Kidney (tissue), 14 donors: ENCODE results near the gene TOB1. TPM values are rescaled to one million over a fixed set of nuclear protein-coding genes. Genes with fewer than 3 reads are reported as not detected.

Experiments used
- DNase-seq, 5 donors: peaks; one replicate each; pipeline ENCODE4 v3.0.0-alpha.2; 2013 to 2020
- FAIRE-seq: peaks from 2 replicates; lab custom pipeline; 2012; peaks lifted over from hg19 to GRCh38; lab: Jason Lieb, UNC
- H3K27ac ChIP-seq, 2 donors: one replicate each; pipeline ENCODE4 v1.7.0; 2013; ENCODE audit warnings: low read depth in 2 of 2, low read length in 2 of 2, inconsistent platforms in 1 of 2
- H3K27me3 ChIP-seq: one replicate; pipeline ENCODE4 v1.7.1; 2013; ENCODE audit warnings: low read length, inconsistent platforms; ENCODE audit not compliant: control insufficient read depth, insufficient read depth
- H3K36me3 ChIP-seq, 3 donors: one replicate each; pipeline versions ENCODE4 v1.7.0 to v1.7.1; 2013; ENCODE audit warnings: low read length in 3 of 3, control low read depth in 1 of 3, inconsistent platforms in 1 of 3; ENCODE audit not compliant: insufficient read depth in 3 of 3, control insufficient read depth in 2 of 3
- H3K4me1 ChIP-seq, 3 donors: one replicate each; pipeline versions ENCODE4 v1.7.0 to v1.7.1; 2013; ENCODE audit warnings: low read length in 3 of 3, inconsistent platforms in 1 of 3, low read depth in 1 of 3; ENCODE audit not compliant: control insufficient read depth in 2 of 3, insufficient read depth in 2 of 3
- H3K4me3 ChIP-seq, 3 donors: one replicate each; pipeline versions ENCODE4 v1.7.0 to v1.8.1; 2013; ENCODE audit warnings: low read length in 3 of 3, control low read depth in 1 of 3, inconsistent platforms in 1 of 3
- H3K9ac ChIP-seq, 3 donors: one replicate each; pipeline versions ENCODE4 v1.7.0 to v1.7.1; 2013; ENCODE audit warnings: low read length in 3 of 3, control low read depth in 1 of 3, inconsistent platforms in 1 of 3
- H3K9me3 ChIP-seq, 3 donors: one replicate each; pipeline versions ENCODE4 v1.7.0 to v1.7.1; 2013; ENCODE audit warnings: low read length in 3 of 3, control low read depth in 1 of 3, inconsistent platforms in 1 of 3; ENCODE audit not compliant: control insufficient read depth in 2 of 3, insufficient read depth in 1 of 3
- intact Hi-C: fragments of 100-400 bp; cut with DNase I; formaldehyde crosslinking; loops from one replicate; pipeline ENCODE4 v1.11.1; 2022
- polyA plus RNA-seq: library from polyadenylated mRNA; stranded (reverse); fragments of 350-450 nt; fragmentation: Illumina TruSeq; extraction: RNeasy Lipid Tissue Mini Kit (QIAGEN cat#74804); gene quantifications from one replicate; pipeline ENCODE4 v1.2.3, GENCODE V29; 2014; ENCODE audit warnings: low read depth, low replicate concordance; ENCODE audit not compliant: insufficient read depth
- total RNA-seq: library from RNA; stranded (reverse); fragmentation: NEBNext Ultra II Directional; extraction: Animal tissue kit (Norgen Biotek cat#: 25700); gene quantifications from one replicate; pipeline ENCODE4 v1.2.1, GENCODE V29; 2021
- TF ChIP-seq, protein P1 (sequence below): IDR thresholded peaks from 3 replicates; pipeline ENCODE4 v1.5.1; 2012; ENCODE audit warnings: mild to moderate bottlenecking, moderate library complexity, borderline replicate concordance; ENCODE audit not compliant: insufficient read depth; ENCODE audit errors: extremely low read depth
- donor health status: control.
- donor health status: control.
- donor health status: control.
- donor health status: control.
- donor health status: control.
- donor health status: DM: yes; HTN: yes; CAD: no.
- donor health status: Normal renal cell carcinoma (clear cell type).

Gene TOB1
- total and polyA plus RNA-seq, 2 donors from 2014 or later: 52.5 to 141 TPM

DNA sequence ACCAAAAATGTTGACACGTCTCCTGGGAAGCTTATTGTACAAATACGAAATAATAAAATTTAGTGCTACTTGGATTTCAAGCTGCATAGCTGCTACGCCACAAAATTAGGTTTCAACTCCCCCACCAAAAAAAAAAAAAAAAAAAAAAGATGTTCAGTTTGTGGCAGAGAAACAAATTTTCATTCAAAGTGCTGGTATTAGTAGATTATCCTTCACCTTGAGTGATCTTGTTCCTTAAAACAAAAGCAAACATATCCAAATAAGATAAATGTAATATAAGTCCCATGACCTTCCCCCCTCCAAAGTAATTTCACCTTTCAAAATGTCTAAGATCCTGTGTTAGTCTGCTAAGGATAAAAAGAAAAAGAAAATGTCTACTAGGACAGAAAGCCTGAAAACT lies 2.2 kb downstream of the TOB1 start:
- DNase-seq (no peak), FAIRE-seq (no peak)
- H3K4me1 ChIP-seq: peaks cover 0 to 12% (median 7%) of the 10 kb centered on the region in 3 donors
- H3K9ac ChIP-seq: peak overlapping the region; percentile 50 to 98 (median 97)
- H3K27ac ChIP-seq: peak overlapping the region; percentile 71 to 86
- H3K9me3 ChIP-seq: no peaks in the 10 kb centered on the region
- intact Hi-C loops: no loop called here
- peak overlapping the region; percentile 1 to 100 (median 99) for H3K4me3 ChIP-seq
- TF ChIP-seq, protein P1, sequence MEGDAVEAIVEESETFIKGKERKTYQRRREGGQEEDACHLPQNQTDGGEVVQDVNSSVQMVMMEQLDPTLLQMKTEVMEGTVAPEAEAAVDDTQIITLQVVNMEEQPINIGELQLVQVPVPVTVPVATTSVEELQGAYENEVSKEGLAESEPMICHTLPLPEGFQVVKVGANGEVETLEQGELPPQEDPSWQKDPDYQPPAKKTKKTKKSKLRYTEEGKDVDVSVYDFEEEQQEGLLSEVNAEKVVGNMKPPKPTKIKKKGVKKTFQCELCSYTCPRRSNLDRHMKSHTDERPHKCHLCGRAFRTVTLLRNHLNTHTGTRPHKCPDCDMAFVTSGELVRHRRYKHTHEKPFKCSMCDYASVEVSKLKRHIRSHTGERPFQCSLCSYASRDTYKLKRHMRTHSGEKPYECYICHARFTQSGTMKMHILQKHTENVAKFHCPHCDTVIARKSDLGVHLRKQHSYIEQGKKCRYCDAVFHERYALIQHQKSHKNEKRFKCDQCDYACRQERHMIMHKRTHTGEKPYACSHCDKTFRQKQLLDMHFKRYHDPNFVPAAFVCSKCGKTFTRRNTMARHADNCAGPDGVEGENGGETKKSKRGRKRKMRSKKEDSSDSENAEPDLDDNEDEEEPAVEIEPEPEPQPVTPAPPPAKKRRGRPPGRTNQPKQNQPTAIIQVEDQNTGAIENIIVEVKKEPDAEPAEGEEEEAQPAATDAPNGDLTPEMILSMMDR: no peak
- peaks cover 2 to 24% (median 16%) of the 10 kb centered on the region in 3 donors for H3K36me3 ChIP-seq
- no peaks in the 10 kb centered on the region for H3K27me3 ChIP-seq

DNA sequence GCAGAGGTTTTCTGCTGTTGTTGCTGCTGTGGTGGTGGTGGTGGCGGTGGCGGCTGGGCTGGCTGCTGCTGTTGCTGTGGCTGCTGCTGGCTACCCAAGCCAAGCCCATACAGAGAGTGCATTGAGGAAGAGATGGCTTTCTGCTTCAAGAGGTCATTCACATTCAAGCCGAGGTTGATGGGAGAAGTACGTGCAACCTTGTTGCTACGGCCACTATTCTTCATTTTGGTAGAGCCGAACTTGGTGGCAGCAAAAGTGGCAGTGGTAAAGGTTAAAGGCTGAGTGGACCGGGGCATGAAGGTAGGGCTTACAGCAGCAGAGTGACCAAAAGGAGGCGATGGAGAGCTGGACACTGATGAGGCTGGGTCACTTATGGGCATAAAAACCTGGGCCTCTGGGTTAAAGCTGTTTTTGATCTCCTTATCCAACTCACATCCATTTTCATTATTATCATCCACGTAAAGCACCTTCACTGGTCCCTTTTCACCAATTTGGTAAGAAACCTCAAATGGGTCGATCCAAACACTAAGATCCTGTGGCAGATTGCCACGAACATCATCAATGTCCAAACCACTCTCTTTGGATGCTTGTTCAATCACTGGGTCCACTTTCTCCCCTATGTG lies 2.8 kb downstream of the TOB1 start:
- peak in 2 of 5 donors; percentile 22 to 42 for DNase-seq
- Histone ChIP-seq H3K9me3 (no peaks in the 10 kb centered on the region), H3K27ac (peak overlapping the region; percentile 71 to 86), H3K9ac (peak overlapping the region in 2 of 3 donors; percentile 50 to 98), H3K27me3 (no peaks in the 10 kb centered on the region), H3K4me1 (peaks cover 0 to 7% (median 5%) of the 10 kb centered on the region in 3 donors), H3K36me3 (peaks cover 2 to 24% (median 16%) of the 10 kb centered on the region in 3 donors), H3K4me3 (peak overlapping the region; percentile 1 to 100 (median 99))
- TF ChIP-seq, protein P1: peak; percentile 54
- no peak for FAIRE-seq
- intact Hi-C loops: no loop called here

DNA sequence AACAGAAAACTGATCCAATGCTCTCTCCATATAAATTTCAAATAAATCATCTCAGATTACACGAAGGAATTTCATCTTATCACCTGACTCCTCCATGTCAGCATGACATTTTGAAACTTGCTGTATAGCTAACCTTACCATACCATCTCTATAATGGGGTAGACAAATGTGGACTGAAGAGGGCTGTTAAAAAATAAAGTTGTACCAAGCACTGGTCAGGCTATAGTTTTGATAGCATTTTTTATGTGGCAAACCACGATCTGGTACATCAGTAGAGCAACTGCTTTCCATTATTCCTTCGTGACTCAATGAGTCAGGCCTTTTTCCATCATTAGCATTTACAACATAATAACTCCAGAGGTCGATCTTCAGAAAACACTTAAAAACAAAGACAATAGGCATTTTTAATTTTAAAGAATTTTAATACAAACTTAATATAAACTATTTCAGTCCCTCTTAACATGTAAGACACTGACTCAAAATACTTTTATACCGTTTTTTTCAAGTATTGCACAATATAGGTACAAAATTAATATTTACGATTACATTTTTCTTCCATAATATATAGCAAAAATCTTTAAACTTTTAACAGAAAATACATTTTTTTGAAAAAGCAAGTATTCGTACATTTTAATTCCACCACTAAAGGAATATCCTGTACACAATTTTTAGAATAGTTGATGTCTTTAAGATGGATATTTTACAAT lies 4.2 kb downstream of the TOB1 start:
- Histone ChIP-seq H3K9ac (peak overlapping the region in 1 of 3 donors; percentile 17), H3K9me3 (no peaks in the 10 kb centered on the region), H3K36me3 (peaks cover 2 to 24% (median 16%) of the 10 kb centered on the region in 3 donors), H3K4me1 (peaks cover 0 to 7% (median 5%) of the 10 kb centered on the region in 3 donors), H3K4me3 (peak overlapping the region in 2 of 3 donors; percentile 6 to 99), H3K27ac (no peak overlapping the region), H3K27me3 (no peaks in the 10 kb centered on the region)
- intact Hi-C loops: no loop called here
- TF ChIP-seq, protein P1: no peak
- no peak for DNase-seq
- FAIRE-seq: peak; percentile 80
